Heart right ventricle (tissue), 16 donors: ENCODE measurements around the gene TMED10. TPM values are rescaled to one million over a fixed set of nuclear protein-coding genes. Genes with fewer than 3 reads are reported as not detected.

ENCODE experiments used
- ATAC-seq, 8 donors: fragments of 200-7000 bp; cut with Tn5 transposase; one replicate each; pipeline ENCODE4 v1.9.1; 2020; ENCODE audit warnings: mild to moderate bottlenecking in 8 of 8, moderate library complexity in 8 of 8, moderate number of reproducible peaks in 1 of 8
- DNase-seq, 2 donors: peaks; one replicate each; pipeline ENCODE4 v3.0.0-alpha.2; 2020
- H3K27ac ChIP-seq, 10 donors: fragments of 200-600 bp; sonication (generic) in 2 of 10; one replicate each; pipeline versions ENCODE4 v1.5.0 to v1.8.0; 2020 to 2022; ENCODE audit warnings: mild to moderate bottlenecking in 3 of 10
- H3K27me3 ChIP-seq, 7 donors: fragments of 200-600 bp; one replicate each; pipeline ENCODE4 v1.8.0; 2021 to 2022; ENCODE audit warnings: mild to moderate bottlenecking in 2 of 7
- H3K36me3 ChIP-seq, 9 donors: fragments of 200-600 bp; sonication (generic) in 1 of 9; one replicate each; pipeline versions ENCODE4 v1.5.0 to v1.8.0; 2020 to 2022; ENCODE audit warnings: mild to moderate bottlenecking in 2 of 9
- H3K4me1 ChIP-seq, 9 donors: fragments of 200-600 bp; sonication (generic) in 1 of 9; one replicate each; pipeline versions ENCODE4 v1.5.0 to v1.8.0; 2020 to 2022; ENCODE audit warnings: mild to moderate bottlenecking in 4 of 9
- H3K4me3 ChIP-seq, 10 donors: fragments of 200-600 bp; sonication (generic) in 2 of 10; one replicate each; pipeline versions ENCODE4 v1.5.0 to v1.8.0; 2020 to 2022; ENCODE audit warnings: mild to moderate bottlenecking in 7 of 10, moderate library complexity in 2 of 10
- H3K9me3 ChIP-seq, 11 donors: fragments of 200-600 bp in 10 of 11; sonication (generic) in 2 of 11; one replicate each; pipeline versions ENCODE4 v1.5.0 to v1.8.0; 2013 to 2022; ENCODE audit warnings: mild to moderate bottlenecking in 2 of 11, control low read depth in 1 of 11, moderate library complexity in 1 of 11
- WGBS, 2 donors: extraction: QIAGEN DNeasy Blood & Tissue Kit; methylation state at CpG; one replicate each; pipeline ENCODE4 v1.1.7; 2013; ENCODE audit warnings: inconsistent platforms in 1 of 2; 5-methylcytosine and 5-hydroxymethylcytosine counted together
- intact Hi-C, 10 donors: fragments of 100-400 bp; cut with DNase I; formaldehyde crosslinking; loops; one replicate each; pipeline versions ENCODE4 v1.11.1 to v1.14.2; 2022
- polyA plus RNA-seq, 2 donors: library from polyadenylated mRNA; stranded (reverse); fragments of 200-250 nt; gene quantifications; one replicate each; pipeline ENCODE4 v1.2.3, GENCODE V29; 2013
- total RNA-seq, 10 donors: library from RNA; stranded (reverse); fragmentation: NEBNext Ultra II Directional in 3 of 10; extraction: Animal tissue kit (Norgen Biotek cat#: 25700) in 3 of 10; gene quantifications; one replicate each; pipeline versions ENCODE4 v1.2.1 to v1.2.4, GENCODE V29; 2021 to 2023
- TF ChIP-seq, protein P1 (sequence below), 9 donors: fragments of 200-600 bp; sonication (generic) in 2 of 9; IDR thresholded peaks; one replicate each; pipeline versions ENCODE4 v1.5.0 to v1.8.0; 2021 to 2022; ENCODE audit warnings: antibody characterized with exemption in 9 of 9, mild to moderate bottlenecking in 5 of 9, moderate library complexity in 1 of 9
- donor health status: Arrhythmogenic right ventricular cardiomyopathy.
- donor health status: ischemic (EF 13 %, LVEDD 7.1; RV severe dilation, severe dysfunction).
- donor health status: healthy with polysubstance abuse.
- donor health status: DM: no; HTN: yes; CAD: no.
- donor health status: DM: no; HTN: no; CAD: no.
- donor health status: ischemic (EF 25% LVEDD 6.9; RV normal size, moderate dysfunction).
- donor health status: ischemic (EF 25% LVEDD 5.7; RV mildly dilated, moderate dysfunction).
- donor health status: healthy.
- donor health status: DM: yes; HTN: yes; CAD: no.
- donor health status: Ischemic cardiomyopathy.
- donor health status: ischemic (EF 35%, LVEDD 5.7; RV mildly dilated, moderate dysfunction).
- donor health status: nonischemic (EF 11% LVEDD 7.7; RV severe dilation, severe dysfunction).
- donor health status: DM: yes; HTN: yes; CAD: no.
- donor health status: PGD.
- donor health status: ischemic (EF 29% LVEDD 5.4; RV normal size, mild dysfunction).
- donor health status: nonischemic (EF 23%, LVEDD 6.1; RV moderate dilation, normal function).

Gene TMED10
- total and polyA plus RNA-seq, 12 donors: 29.1 to 366 (median 275) TPM

DNA sequence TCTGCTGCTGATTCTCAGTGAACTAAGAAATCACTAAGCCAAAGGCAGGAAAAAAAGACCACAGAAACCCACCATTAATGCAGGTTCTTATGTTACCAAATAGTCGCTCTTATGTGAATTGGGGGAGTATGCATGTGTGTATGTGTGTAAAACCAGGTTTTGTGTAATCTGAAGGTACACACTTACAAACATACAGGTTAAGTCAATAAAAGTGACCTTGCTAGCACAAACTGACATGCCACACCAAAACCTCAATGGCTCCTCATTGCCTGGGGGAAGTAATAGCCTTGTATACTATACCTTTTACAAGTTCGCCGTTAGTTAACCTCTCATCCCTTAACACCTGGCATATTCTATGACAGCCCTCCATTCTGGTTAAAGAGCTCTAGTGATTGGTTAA lies 29.8 kb upstream of the TMED10 start:
- Histone ChIP-seq H3K9me3 (peaks cover 0 to 4% (median 0%) of the 10 kb centered on the region in 11 donors), H3K27me3 (peaks cover 0 to 4% (median 0%) of the 10 kb centered on the region in 7 donors), H3K27ac (peak overlapping the region in 1 of 10 donors; percentile 73), H3K4me3 (no peak overlapping the region), H3K4me1 (peaks cover 0 to 18% (median 0%) of the 10 kb centered on the region in 9 donors), H3K36me3 (no peaks in the 10 kb centered on the region)
- no peak for ATAC-seq
- TF ChIP-seq, protein P1, sequence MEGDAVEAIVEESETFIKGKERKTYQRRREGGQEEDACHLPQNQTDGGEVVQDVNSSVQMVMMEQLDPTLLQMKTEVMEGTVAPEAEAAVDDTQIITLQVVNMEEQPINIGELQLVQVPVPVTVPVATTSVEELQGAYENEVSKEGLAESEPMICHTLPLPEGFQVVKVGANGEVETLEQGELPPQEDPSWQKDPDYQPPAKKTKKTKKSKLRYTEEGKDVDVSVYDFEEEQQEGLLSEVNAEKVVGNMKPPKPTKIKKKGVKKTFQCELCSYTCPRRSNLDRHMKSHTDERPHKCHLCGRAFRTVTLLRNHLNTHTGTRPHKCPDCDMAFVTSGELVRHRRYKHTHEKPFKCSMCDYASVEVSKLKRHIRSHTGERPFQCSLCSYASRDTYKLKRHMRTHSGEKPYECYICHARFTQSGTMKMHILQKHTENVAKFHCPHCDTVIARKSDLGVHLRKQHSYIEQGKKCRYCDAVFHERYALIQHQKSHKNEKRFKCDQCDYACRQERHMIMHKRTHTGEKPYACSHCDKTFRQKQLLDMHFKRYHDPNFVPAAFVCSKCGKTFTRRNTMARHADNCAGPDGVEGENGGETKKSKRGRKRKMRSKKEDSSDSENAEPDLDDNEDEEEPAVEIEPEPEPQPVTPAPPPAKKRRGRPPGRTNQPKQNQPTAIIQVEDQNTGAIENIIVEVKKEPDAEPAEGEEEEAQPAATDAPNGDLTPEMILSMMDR (IDR thresholded peaks at IDR 0.05): no peak
- intact Hi-C loops: no loop called here
- WGBS, 2 donors: 96 to 99% methylated on average over 3 of the region's 3 CpGs
- no peak for DNase-seq

DNA sequence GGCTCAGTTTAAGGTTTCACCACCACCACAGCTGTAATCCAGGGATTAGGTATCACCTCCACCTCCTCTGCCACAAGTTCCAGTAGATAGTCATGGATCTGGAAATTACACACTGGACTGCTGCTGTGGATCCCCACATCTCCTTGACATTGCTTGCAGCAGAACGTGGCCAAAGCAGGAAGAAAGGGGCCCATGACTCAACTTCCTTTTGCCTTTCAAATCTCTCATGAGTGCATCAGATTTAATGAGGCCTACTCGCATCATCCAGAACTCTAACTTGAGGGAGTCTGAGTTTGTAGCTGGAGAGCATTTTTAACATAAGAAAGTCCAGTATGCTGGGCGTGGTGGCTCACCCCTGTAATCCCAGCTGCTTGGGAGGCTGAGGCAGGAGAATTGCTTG lies 29.2 kb upstream of the TMED10 start:
- intact Hi-C loops: no loop called here
- H3K4me3 ChIP-seq: no peak overlapping the region
- DNase-seq: no peak
- peaks cover 0 to 4% (median 0%) of the 10 kb centered on the region in 7 donors for H3K27me3 ChIP-seq
- ATAC-seq: peak in 2 of 8 donors; percentile 25 to 38
- no peaks in the 10 kb centered on the region for H3K36me3 ChIP-seq
- TF ChIP-seq, protein P1 (IDR thresholded peaks at IDR 0.05): no peak
- WGBS, 2 donors: 76 to 77% methylated on average over 3 of the region's 3 CpGs
- H3K27ac ChIP-seq: peak overlapping the region in 1 of 10 donors; percentile 73
- peaks cover 0 to 4% (median 0%) of the 10 kb centered on the region in 11 donors for H3K9me3 ChIP-seq
- H3K4me1 ChIP-seq: peaks cover 0 to 18% (median 0%) of the 10 kb centered on the region in 9 donors

DNA sequence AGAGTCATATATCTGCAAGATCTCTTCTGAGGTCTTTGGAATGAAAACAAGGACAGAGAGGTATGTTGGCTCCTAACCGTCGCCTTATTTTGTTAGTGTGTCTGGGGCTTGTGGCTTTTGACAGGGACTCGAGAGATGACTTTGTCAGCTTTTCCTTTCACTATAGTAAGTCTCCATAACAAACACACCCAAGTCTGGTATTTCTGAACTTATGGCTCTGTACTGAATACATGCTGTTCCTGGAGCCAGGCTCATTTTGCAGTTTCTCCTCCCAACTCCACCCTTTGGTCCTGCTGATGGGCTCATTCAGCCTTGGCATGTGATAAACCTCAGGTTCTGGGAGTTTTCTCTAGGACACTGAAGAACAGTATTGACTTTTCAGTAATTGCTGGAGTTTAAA lies 27.7 kb upstream of the TMED10 start:
- H3K4me1 ChIP-seq: peaks cover 0 to 18% (median 0%) of the 10 kb centered on the region in 9 donors
- DNase-seq (no peak), ATAC-seq (no peak)
- H3K9me3 ChIP-seq: peaks cover 0 to 4% (median 0%) of the 10 kb centered on the region in 11 donors
- intact Hi-C loops: no loop called here
- no peak overlapping the region for H3K27ac ChIP-seq
- no peak overlapping the region for H3K4me3 ChIP-seq
- 79 to 80% methylated on average over 3 of the region's 3 CpGs for WGBS, 2 donors
- TF ChIP-seq, protein P1 (IDR thresholded peaks at IDR 0.05): no peak
- H3K27me3 ChIP-seq: no peaks in the 10 kb centered on the region
- no peaks in the 10 kb centered on the region for H3K36me3 ChIP-seq

DNA sequence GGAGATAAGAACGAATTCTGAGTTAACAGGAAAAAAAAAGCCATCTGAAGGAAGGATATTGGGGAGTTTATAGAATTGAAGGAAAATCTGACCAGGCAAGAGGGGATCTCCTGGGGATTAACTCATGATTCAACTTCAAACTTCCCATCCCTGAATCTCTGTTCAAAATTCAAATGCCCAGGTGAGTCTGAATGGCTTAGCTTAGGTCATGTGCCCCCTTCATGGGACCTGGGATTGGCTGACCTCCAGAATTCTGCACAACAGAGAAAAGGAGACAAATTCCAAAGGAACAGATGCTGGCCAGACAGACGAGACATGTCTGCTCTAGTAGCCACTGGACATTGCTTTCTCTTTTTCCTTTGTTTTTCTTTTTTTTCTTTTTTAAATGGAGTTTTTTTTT lies 26.2 kb upstream of the TMED10 start:
- Histone ChIP-seq H3K36me3 (no peaks in the 10 kb centered on the region), H3K4me3 (no peak overlapping the region), H3K4me1 (peaks cover 0 to 18% (median 9%) of the 10 kb centered on the region in 9 donors), H3K27ac (no peak overlapping the region), H3K27me3 (no peaks in the 10 kb centered on the region), H3K9me3 (no peaks in the 10 kb centered on the region)
- 53 to 65% methylated on average over 2 of the region's 2 CpGs for whole genome bisulfite sequencing, 2 donors
- TF ChIP-seq, protein P1 (IDR thresholded peaks at IDR 0.05): no peak
- ATAC-seq (no peak), DNase-seq (no peak)
- intact Hi-C loops: no loop called here
